A549 (cell line): Measurements from ENCODE around the gene SPOP. TPM values are rescaled to one million over a fixed set of nuclear protein-coding genes. Genes with fewer than 3 reads are reported as not detected.
A peak's percentile ranks its signal among the peaks of the same experiment; 100 is the strongest.

Experiments used
- ATAC-seq, 2 experiments: fragments of 200-7000 bp in 1 of 2; fragments of >200 bp in 1 of 2; cut with Nextera tagmentation in 1 of 2; cut with Tn5 transposase in 1 of 2; 3 replicates each; pipeline versions ENCODE4 v1.8.0 to v1.9.1; 2018 to 2020; ENCODE audit warnings: mild to moderate bottlenecking in 1 of 2, moderate library complexity in 1 of 2
- CTCF ChIA-PET: fragments of 300-600 bp; sonication (Branson Sonifier 250); formaldehyde crosslinking; extraction: SDS; loops from one replicate; lab custom pipeline; 2021; ENCODE audit warnings: antibody characterized with exemption, inconsistent platforms; lab: Yijun Ruan, JAX
- POLR2A ChIA-PET: fragments of 350-600 bp; formaldehyde crosslinking; extraction: SDS; loops from one replicate; lab custom pipeline; 2021; ENCODE audit warnings: antibody characterized with exemption, inconsistent platforms; lab: Yijun Ruan, JAX
- DNase-seq, 2 experiments: peaks; one replicate each; pipeline versions ENCODE4 v3.0.0 to v3.0.0-alpha.2; 2011 to 2016; ENCODE audit warnings: low read depth in 1 of 2, low spot score in 1 of 2
- FAIRE-seq: peaks from 2 replicates; lab custom pipeline; 2011; peaks lifted over from hg19 to GRCh38; lab: Jason Lieb, UNC
- H3K27ac ChIP-seq, 2 experiments: fragments of >200 bp; sonication (Bioruptor Twin); formaldehyde crosslinking; 3 replicates each; pipeline ENCODE4 v1.5.1; 2016 to 2017
- H3K4me1 ChIP-seq: fragments of >200 bp; sonication (Bioruptor Twin); formaldehyde crosslinking; 3 replicates; pipeline ENCODE4 v1.6.1; 2016
- H3K4me2 ChIP-seq: fragments of >200 bp; sonication (Bioruptor Twin); formaldehyde crosslinking; 3 replicates; pipeline ENCODE4 v1.6.1; 2016
- H3K4me3 ChIP-seq: fragments of >200 bp; sonication (Bioruptor Twin); formaldehyde crosslinking; 3 replicates; pipeline ENCODE4 v1.5.1; 2016
- H3K9me3 ChIP-seq: fragments of >200 bp; sonication (Bioruptor Twin); formaldehyde crosslinking; 3 replicates; pipeline ENCODE4 v1.6.1; 2016
- BCL3 ChIP-seq: fragments of >200 bp; sonication (Bioruptor Twin); formaldehyde crosslinking; IDR thresholded peaks from 3 replicates; pipeline ENCODE4 v1.6.1; 2016
- BHLHE40 ChIP-seq: IDR thresholded peaks from 2 replicates; pipeline ENCODE4 v1.6.1; 2012; ENCODE audit warnings: low read depth, low read length, inconsistent platforms
- CHD2 ChIP-seq: fragments of 150-350 bp; IDR thresholded peaks from 2 replicates; pipeline ENCODE4 v1.6.1; 2014; ENCODE audit warnings: low read length; ENCODE audit not compliant: partially characterized antibody
- CTCF ChIP-seq: fragments of >200 bp; sonication (Bioruptor Twin); formaldehyde crosslinking; IDR thresholded peaks from 3 replicates; pipeline ENCODE4 v1.5.1; 2016
- E2F6 ChIP-seq: IDR thresholded peaks from 2 replicates; pipeline ENCODE4 v1.6.1; 2012; ENCODE audit warnings: low read depth, borderline replicate concordance
- EHMT2 ChIP-seq: fragments of 200-600 bp; sonication (generic); IDR thresholded peaks from 2 replicates; pipeline ENCODE4 v1.6.1; 2016; ENCODE audit warnings: antibody characterized with exemption, low read depth, mild to moderate bottlenecking, moderate library complexity
- ELK1 ChIP-seq: fragments of 150-350 bp; IDR thresholded peaks from 2 replicates; pipeline ENCODE4 v1.6.1; 2014; ENCODE audit warnings: low read depth, mild to moderate bottlenecking, low read length
- FOSL2 ChIP-seq, 2 experiments: fragments of 450-650 bp in 1 of 2; fragments of >200 bp in 1 of 2; sonication (Bioruptor Twin) in 1 of 2; formaldehyde crosslinking; IDR thresholded peaks; 2 replicates each; pipeline versions ENCODE4 v1.5.0 to v1.6.1; 2016 to 2020; ENCODE audit warnings: mild to moderate bottlenecking in 1 of 2, moderate library complexity in 1 of 2
- FOXS1 ChIP-seq: fragments of 250-450 bp; sonication (Bioruptor Pico); IDR thresholded peaks from 2 replicates; pipeline ENCODE4 v1.5.0; 2020; ENCODE audit warnings: mild to moderate bottlenecking, moderate library complexity
- GATA3 ChIP-seq: IDR thresholded peaks from 2 replicates; pipeline ENCODE4 v1.6.1; 2012; ENCODE audit warnings: borderline replicate concordance
- HES2 ChIP-seq: fragments of >200 bp; sonication (Bioruptor Twin); formaldehyde crosslinking; IDR thresholded peaks from 2 replicates; pipeline ENCODE4 v1.6.1; 2016
- HEYL ChIP-seq: fragments of 250-450 bp; sonication (Bioruptor Pico); IDR thresholded peaks from 2 replicates; pipeline ENCODE4 v1.8.0; 2021; ENCODE audit warnings: mild to moderate bottlenecking, moderate library complexity
- HOXB13 ChIP-seq: fragments of 250-450 bp; sonication (Bioruptor Pico); IDR thresholded peaks from 2 replicates; pipeline ENCODE4 v1.5.0; 2020; ENCODE audit warnings: low read depth, mild to moderate bottlenecking, moderate library complexity
- JUN ChIP-seq, 2 experiments: fragments of >200 bp; sonication (Bioruptor Twin); formaldehyde crosslinking; IDR thresholded peaks; 2 replicates in 1 of 2; 3 replicates in 1 of 2; pipeline ENCODE4 v1.6.1; 2016 to 2017
- JUNB ChIP-seq: fragments of >200 bp; sonication (Bioruptor Twin); formaldehyde crosslinking; IDR thresholded peaks from 2 replicates; pipeline ENCODE4 v1.6.1; 2016
- KDM1A ChIP-seq: fragments of 200-600 bp; sonication (generic); IDR thresholded peaks from 2 replicates; pipeline ENCODE4 v1.6.1; 2016; ENCODE audit warnings: low read depth, mild to moderate bottlenecking
- MAFK ChIP-seq: fragments of 450-650 bp; IDR thresholded peaks from 2 replicates; pipeline ENCODE4 v1.6.1; 2014; ENCODE audit not compliant: partially characterized antibody
- NPAS2 ChIP-seq: fragments of 250-450 bp; sonication (Bioruptor Pico); IDR thresholded peaks from 2 replicates; pipeline ENCODE4 v1.8.0; 2022; ENCODE audit warnings: mild to moderate bottlenecking, moderate library complexity, borderline replicate concordance
- RAD21 ChIP-seq, 2 experiments: fragments of >200 bp in 1 of 2; sonication (Bioruptor Twin) in 1 of 2; formaldehyde crosslinking in 1 of 2; IDR thresholded peaks in 1 of 2; conservative IDR thresholded peaks in 1 of 2; 2 replicates in 1 of 2; 3 replicates in 1 of 2; pipeline ENCODE4 v1.6.1; 2012 to 2018; ENCODE audit warnings: inconsistent platforms in 1 of 2
- RARB ChIP-seq: fragments of 250-450 bp; sonication (Bioruptor Pico); IDR thresholded peaks from 2 replicates; pipeline ENCODE4 v1.8.0; 2021; ENCODE audit warnings: mild to moderate bottlenecking, moderate library complexity
- RNF2 ChIP-seq: fragments of 200-600 bp; sonication (generic); IDR thresholded peaks from 2 replicates; pipeline ENCODE4 v1.6.1; 2016; ENCODE audit warnings: low read depth, mild to moderate bottlenecking, antibody characterized with exemption, moderate library complexity, borderline replicate concordance
- SMC3 ChIP-seq: fragments of >200 bp; sonication (Bioruptor Twin); formaldehyde crosslinking; IDR thresholded peaks from 3 replicates; pipeline ENCODE4 v1.6.1; 2018; ENCODE audit warnings: inconsistent platforms
- SREBF2 ChIP-seq: fragments of 450-650 bp; IDR thresholded peaks from 2 replicates; pipeline ENCODE4 v1.6.1; 2014; ENCODE audit warnings: mild to moderate bottlenecking, moderate library complexity
- TFCP2L1 ChIP-seq: fragments of 250-450 bp; sonication (Bioruptor Pico); IDR thresholded peaks from 2 replicates; pipeline ENCODE4 v1.5.0; 2021; ENCODE audit warnings: mild to moderate bottlenecking
- USF2 ChIP-seq: fragments of 450-650 bp; IDR thresholded peaks from 2 replicates; pipeline ENCODE4 v1.6.1; 2014; ENCODE audit warnings: antibody characterized with exemption
- ZC3H11A ChIP-seq: fragments of 450-650 bp; IDR thresholded peaks from 2 replicates; pipeline ENCODE4 v1.6.1; 2014; ENCODE audit warnings: antibody characterized with exemption, mild to moderate bottlenecking
- ZSCAN20 ChIP-seq: fragments of 250-450 bp; sonication (Bioruptor Pico); IDR thresholded peaks from 2 replicates; pipeline ENCODE4 v1.8.0; 2022; ENCODE audit warnings: mild to moderate bottlenecking, moderate library complexity
- WGBS: methylation state at CpG from one replicate; pipeline ENCODE4 v1.1.6; 2017; ENCODE audit errors: missing lambda C conversion rate; 5-methylcytosine and 5-hydroxymethylcytosine counted together
- polyA plus RNA-seq, 4 experiments: library from polyadenylated mRNA; depleted of rRNA in 3 of 4; stranded (reverse); fragments of >200 nt; fragmentation: RNase III in 1 of 4; extraction: RNeasy Plus Mini Kit Qiagen cat#74134 plus additional on column Dnase treatment in 1 of 4; gene quantifications; 2 replicates in 3 of 4; 3 replicates in 1 of 4; pipeline ENCODE4 v1.2.3, GENCODE V29; 2011 to 2017

SPOP gene
- polyA plus RNA-seq, 2 of the 4 experiments (the other 2 are of a cell fraction), result 49.5 to 57.2 TPM

GRCh38 chr17:49695698-49696232, 17.9 kb upstream of the SPOP start:
- TF ChIP-seq ZSCAN20 (CRISPR knock-in tag) (no peak), RARB (no peak), NPAS2 (CRISPR knock-in tag) (no peak), HES2 (no peak), KDM1A (no peak), RNF2 (no peak), FOSL2 (IDR thresholded peaks at IDR 0.05) (no peak), FOSL2 (CRISPR knock-in tag; IDR thresholded peaks at IDR 0.05) (no peak), JUNB (no peak), SMC3 (no peak), USF2 (no peak), FOXS1 (CRISPR knock-in tag) (no peak), JUN (IDR thresholded peaks at IDR 0.05) (no peak), MAFK (no peak), HEYL (CRISPR knock-in tag) (no peak), SREBF2 (no peak), ZC3H11A (no peak), BHLHE40 (no peak), E2F6 (no peak), CHD2 (no peak)
- FAIRE-seq (no peak), DNase-seq (no peak), ATAC-seq (no peak)
- WGBS, result 30% methylated on average over 5 of the region's 5 CpGs
- H3K4me1 ChIP-seq, result no peaks in the 10 kb centered on the region
- POLR2A ChIA-PET, result interaction anchor here (1.2 to 4.2 kb wide), 3 partner anchors 12 to 126 kb away, joined by 3 to 19 read pairs (median 4); partner anchors contain the start of genes KAT7 and SLC35B1
- H3K4me3 ChIP-seq, result no peak overlapping the region
- CTCF ChIA-PET, result interaction anchor here (0.6 to 49.7 kb wide), 41 partner anchors 13 to 301 kb away, joined by 3 to 2008 read pairs (median 4); partner anchors contain the start of genes DLX3, NXPH3, SLC35B1 and SPOP
- no peaks in the 10 kb centered on the region for H3K9me3 ChIP-seq
- no peak overlapping the region for H3K4me2 ChIP-seq
- H3K27ac ChIP-seq, result no peak overlapping the region

- FAIRE-seq, result no peak
- CTCF ChIA-PET, result interaction anchor here (0.5 to 49.7 kb wide), 40 partner anchors 12 to 302 kb away, joined by 3 to 2008 read pairs (median 4); partner anchors contain the start of genes DLX3, NXPH3, SLC35B1 and SPOP
- 17% methylated on average over 16 of the region's 16 CpGs for WGBS
- peak; percentile 36 to 64; a peak in 4 of 6 replicates for ATAC-seq
- no peak overlapping the region for H3K4me3 ChIP-seq
- peak overlapping the region; percentile 13 for H3K4me2 ChIP-seq
- H3K4me1 ChIP-seq, result no peaks in the 10 kb centered on the region
- no peaks in the 10 kb centered on the region for H3K9me3 ChIP-seq
- TF ChIP-seq ELK1 (no peak), HOXB13 (CRISPR knock-in tag) (no peak), USF2 (no peak), MAFK (no peak), EHMT2 (no peak), TFCP2L1 (no peak), HES2 (no peak), KDM1A (no peak), GATA3 (no peak), SMC3 (peak; percentile 99), CTCF (peak; percentile 98), BCL3 (no peak), RAD21 (conservative IDR thresholded peaks at IDR 0.05 in 1 of 2, IDR thresholded peaks at IDR 0.05 in 1 of 2) (peak; percentile 98)
- TF ChIP-seq, all 56 proteins: peak for 3
- peak; percentile 33 to 58 for DNase-seq
- POLR2A ChIA-PET, result interaction anchor here (1.2 kb wide), 1 partner anchor 93 kb away, joined by 3 read pairs; the partner anchor contains the start of gene KAT7
- no peak overlapping the region for H3K27ac ChIP-seq
Observed at GRCh38 chr17:49694847-49695697, 17.2 kb upstream of the SPOP start.
